GM10248 (cell line): Measurements from ENCODE around the gene MARCHF10.
A peak's percentile ranks its signal among the peaks of the same experiment; 100 is the strongest.

Experiments
- CTCF ChIA-PET: fragments of 300-600 bp; sonication (Branson Sonifier 250); formaldehyde crosslinking; extraction: SDS; loops from one replicate; lab custom pipeline; 2021; ENCODE audit warnings: antibody characterized with exemption; lab: Yijun Ruan, JAX
- POLR2A ChIA-PET: fragments of 350-650 bp; sonication (Branson Sonifier 250); formaldehyde crosslinking; extraction: SDS; loops from one replicate; lab custom pipeline; 2020; ENCODE audit warnings: antibody characterized with exemption; lab: Yijun Ruan, JAX
- DNase-seq: peaks from one replicate; pipeline ENCODE4 v3.0.0; 2012; ENCODE audit errors: extremely low spot score
- CTCF ChIP-seq: IDR thresholded peaks from 2 replicates; pipeline ENCODE4 v1.5.1; 2012; ENCODE audit warnings: mild to moderate bottlenecking, low read depth; ENCODE audit errors: extremely low read depth, missing control alignments, control extremely low read depth

The MARCHF10 gene

DNA sequence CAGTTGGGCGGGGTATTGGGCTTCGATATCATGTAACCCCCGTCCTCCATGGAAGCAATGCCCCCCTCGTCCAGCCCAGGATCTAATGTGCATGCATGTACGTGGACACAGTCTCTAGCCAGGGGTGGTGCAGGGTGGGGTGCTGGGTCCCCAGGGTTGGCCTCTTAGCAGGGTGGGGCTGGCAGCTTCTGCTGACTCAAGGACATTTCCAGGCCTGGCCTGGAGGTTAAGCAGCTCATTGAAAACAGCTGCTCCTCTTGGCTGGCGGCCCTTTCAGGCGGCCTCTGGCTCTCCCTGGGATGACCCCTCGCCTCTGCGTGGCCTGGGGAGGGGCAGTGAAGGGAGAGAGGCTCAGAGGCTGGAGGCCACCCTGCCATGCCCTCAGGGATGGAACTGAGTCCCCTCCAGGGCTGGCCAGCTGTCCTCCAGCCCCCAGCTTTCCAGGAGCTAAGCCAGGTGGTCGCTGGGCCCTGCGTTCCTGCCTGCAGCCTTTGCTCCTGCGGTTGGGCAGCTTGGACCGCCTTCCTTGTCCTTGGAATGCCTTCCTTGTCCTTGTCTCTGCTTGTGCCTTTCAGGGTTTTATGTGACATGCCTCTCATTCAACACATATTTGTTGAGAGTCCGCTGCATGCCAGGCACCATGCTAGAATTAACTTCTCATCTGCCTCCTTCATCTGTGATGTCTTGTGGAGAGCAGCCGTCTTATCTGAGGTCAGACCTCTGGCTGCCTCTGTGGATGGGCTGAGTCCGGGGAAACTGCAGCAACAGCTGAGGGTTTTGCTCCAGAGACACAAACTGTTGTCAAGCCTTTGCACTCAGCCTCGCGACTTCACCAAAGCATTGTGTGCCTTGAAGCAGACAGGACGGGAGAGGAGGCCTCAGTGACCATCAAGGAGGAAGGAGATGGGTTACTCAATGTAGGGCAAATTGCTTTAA is 154.0 kb downstream of the MARCHF10 start:
- ChIA-PET CTCF (interaction anchor here (1.2 kb wide), 1 partner anchor 18 kb away, joined by 3 read pairs; no protein-coding TSS in a partner anchor), POLR2A (no interaction called here)
- no peak for DNase-seq
- no peak for TF ChIP-seq CTCF

GRCh38 chr17:62653002-62653825 is 154.9 kb downstream of the MARCHF10 start:
- no peak for TF ChIP-seq CTCF
- DNase-seq, result peak; percentile 87
- POLR2A ChIA-PET, result interaction anchor here (0.5 kb wide), 1 partner anchor 198 kb away, joined by 3 read pairs; no protein-coding TSS in a partner anchor
- CTCF ChIA-PET, result interaction anchor here (1.2 kb wide), 1 partner anchor 19 kb away, joined by 3 read pairs; no protein-coding TSS in a partner anchor

GRCh38 chr17:62652251-62653001 is 155.7 kb downstream of the MARCHF10 start:
- no peak for DNase-seq
- TF ChIP-seq CTCF, result no peak
- CTCF ChIA-PET, result no interaction called here
- POLR2A ChIA-PET, result interaction anchor here (0.5 kb wide), 1 partner anchor 198 kb away, joined by 3 read pairs; no protein-coding TSS in a partner anchor
